ENCODE measurements around the gene TESMIN.

DNA sequence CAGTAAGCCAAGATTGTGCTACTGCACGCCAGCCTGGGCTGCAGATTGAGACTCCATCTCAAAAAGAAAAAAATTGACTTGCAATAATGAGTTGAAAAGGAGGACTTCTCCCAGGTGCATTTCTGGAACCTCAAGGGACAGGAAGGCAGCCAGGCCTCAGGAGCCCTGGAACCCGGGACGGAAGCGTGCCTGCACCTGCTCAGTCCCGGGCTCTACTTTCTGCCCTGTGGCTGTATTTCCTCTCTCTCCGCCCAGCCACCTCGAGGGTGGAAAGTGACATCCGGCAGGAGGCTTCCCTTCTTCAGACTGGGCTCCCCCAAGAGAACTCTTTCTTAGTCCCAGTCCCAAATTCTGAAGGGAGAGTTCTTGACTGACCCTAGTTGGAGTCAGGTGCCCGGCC is 87.2 kb downstream of the TESMIN start:
- TF ChIP-seq, protein P1, sequence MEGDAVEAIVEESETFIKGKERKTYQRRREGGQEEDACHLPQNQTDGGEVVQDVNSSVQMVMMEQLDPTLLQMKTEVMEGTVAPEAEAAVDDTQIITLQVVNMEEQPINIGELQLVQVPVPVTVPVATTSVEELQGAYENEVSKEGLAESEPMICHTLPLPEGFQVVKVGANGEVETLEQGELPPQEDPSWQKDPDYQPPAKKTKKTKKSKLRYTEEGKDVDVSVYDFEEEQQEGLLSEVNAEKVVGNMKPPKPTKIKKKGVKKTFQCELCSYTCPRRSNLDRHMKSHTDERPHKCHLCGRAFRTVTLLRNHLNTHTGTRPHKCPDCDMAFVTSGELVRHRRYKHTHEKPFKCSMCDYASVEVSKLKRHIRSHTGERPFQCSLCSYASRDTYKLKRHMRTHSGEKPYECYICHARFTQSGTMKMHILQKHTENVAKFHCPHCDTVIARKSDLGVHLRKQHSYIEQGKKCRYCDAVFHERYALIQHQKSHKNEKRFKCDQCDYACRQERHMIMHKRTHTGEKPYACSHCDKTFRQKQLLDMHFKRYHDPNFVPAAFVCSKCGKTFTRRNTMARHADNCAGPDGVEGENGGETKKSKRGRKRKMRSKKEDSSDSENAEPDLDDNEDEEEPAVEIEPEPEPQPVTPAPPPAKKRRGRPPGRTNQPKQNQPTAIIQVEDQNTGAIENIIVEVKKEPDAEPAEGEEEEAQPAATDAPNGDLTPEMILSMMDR (IDR thresholded peaks at IDR 0.05), result no peak
- no peak for TF ChIP-seq POLR2A (IDR thresholded peaks at IDR 0.05)
